GM23248 (cell line): Measurements from ENCODE around the gene RAB30. TPM values are rescaled to one million over a fixed set of nuclear protein-coding genes. Genes with fewer than 3 reads are reported as not detected.
A peak's percentile ranks its signal among the peaks of the same experiment; 100 is the strongest.

Source experiments
- DNase-seq: peaks from one replicate; pipeline ENCODE4 v3.0.0-alpha.2; 2015
- H2AFZ ChIP-seq: fragments of 200-600 bp; sonication (generic); 2 replicates; pipeline ENCODE4 v1.6.1; 2016; ENCODE audit warnings: antibody characterized with exemption
- H3F3A ChIP-seq: fragments of 200-600 bp; sonication (generic); 2 replicates; pipeline ENCODE4 v1.6.1; 2016; ENCODE audit warnings: mild to moderate bottlenecking, antibody characterized with exemption, mixed run types; ENCODE audit not compliant: insufficient read depth
- H3K27ac ChIP-seq: fragments of 200-600 bp; sonication (generic); 2 replicates; pipeline ENCODE4 v1.5.1; 2016; ENCODE audit warnings: mild to moderate bottlenecking
- H3K27me3 ChIP-seq: fragments of 200-600 bp; sonication (generic); replicated peaks from 2 replicates; pipeline ENCODE4 v1.6.1; 2016; ENCODE audit warnings: mild to moderate bottlenecking; ENCODE audit not compliant: insufficient read depth
- H3K36me3 ChIP-seq: fragments of 200-600 bp; sonication (generic); 2 replicates; pipeline ENCODE4 v1.6.1; 2016; ENCODE audit warnings: low read depth, mild to moderate bottlenecking
- H3K4me1 ChIP-seq: fragments of 200-600 bp; sonication (generic); 2 replicates; pipeline ENCODE4 v1.6.1; 2016; ENCODE audit warnings: mild to moderate bottlenecking; ENCODE audit not compliant: insufficient read depth
- H3K4me2 ChIP-seq: fragments of 200-600 bp; sonication (generic); one replicate; pipeline ENCODE4 v1.6.1; 2016; ENCODE audit warnings: mild to moderate bottlenecking; ENCODE audit not compliant: unreplicated experiment
- H3K4me3 ChIP-seq: fragments of 200-600 bp; sonication (generic); 2 replicates; pipeline ENCODE4 v1.5.1; 2016; ENCODE audit warnings: mild to moderate bottlenecking
- H3K79me2 ChIP-seq: fragments of 200-600 bp; sonication (generic); 2 replicates; pipeline ENCODE4 v1.6.1; 2016; ENCODE audit warnings: mild to moderate bottlenecking; ENCODE audit not compliant: insufficient read depth
- H3K9ac ChIP-seq: fragments of 200-600 bp; sonication (generic); 2 replicates; pipeline ENCODE4 v1.6.1; 2016; ENCODE audit warnings: mild to moderate bottlenecking
- H3K9me2 ChIP-seq: fragments of 200-600 bp; sonication (generic); 2 replicates; pipeline ENCODE4 v1.6.1; 2016; ENCODE audit warnings: mixed run types, mild to moderate bottlenecking, moderate library complexity; ENCODE audit not compliant: insufficient read depth
- H3K9me3 ChIP-seq: fragments of 200-600 bp; sonication (generic); one replicate; pipeline ENCODE4 v1.6.1; 2017; ENCODE audit warnings: low read depth
- H4K20me1 ChIP-seq: fragments of 200-600 bp; sonication (generic); 2 replicates; pipeline ENCODE4 v1.6.0; 2016; ENCODE audit not compliant: insufficient read depth
- EZH2 ChIP-seq: fragments of 200-600 bp; sonication (generic); IDR thresholded peaks from 2 replicates; pipeline ENCODE4 v1.6.1; 2018; ENCODE audit warnings: antibody characterized with exemption, mild to moderate bottlenecking; ENCODE audit not compliant: insufficient read depth, poor library complexity, severe bottlenecking
- EZH2phosphoT487 ChIP-seq: fragments of 200-600 bp; sonication (generic); IDR thresholded peaks from 2 replicates; pipeline ENCODE4 v1.6.1; 2018; ENCODE audit warnings: antibody characterized with exemption, moderate library complexity, mild to moderate bottlenecking, low read depth; ENCODE audit not compliant: insufficient read depth
- WGBS, 2 experiments: methylation state at CpG; one replicate each; pipeline ENCODE4 v1.1.6; 2015 to 2017; ENCODE audit warnings: low lambda C conversion rate in 2 of 2, low coverage in 1 of 2; ENCODE audit errors: missing lambda C conversion rate in 2 of 2; 5-methylcytosine and 5-hydroxymethylcytosine counted together
- in situ Hi-C: fragments of 300-500 bp; cut with MboI; formaldehyde crosslinking; loops from 2 replicates; pipeline ENCODE4 v1.15.0; 2020
- polyA plus RNA-seq: library from polyadenylated mRNA; unstranded; fragments of >200 nt; fragmentation: Nextera tagmentation; extraction: Ambion mirVana; gene quantifications from 2 replicates; pipeline ENCODE4 v1.2.1, GENCODE V29; 2016
- total RNA-seq: library from RNA; depleted of rRNA; stranded (reverse); fragments of >200 nt; shearing (Covaris generic); gene quantifications from 2 replicates; pipeline ENCODE4 v1.2.3, GENCODE V29; 2014

The RAB30 gene
- total and polyA plus RNA-seq, 2 experiments from 2014 or later, result 10.6 to 14.0 TPM

DNA sequence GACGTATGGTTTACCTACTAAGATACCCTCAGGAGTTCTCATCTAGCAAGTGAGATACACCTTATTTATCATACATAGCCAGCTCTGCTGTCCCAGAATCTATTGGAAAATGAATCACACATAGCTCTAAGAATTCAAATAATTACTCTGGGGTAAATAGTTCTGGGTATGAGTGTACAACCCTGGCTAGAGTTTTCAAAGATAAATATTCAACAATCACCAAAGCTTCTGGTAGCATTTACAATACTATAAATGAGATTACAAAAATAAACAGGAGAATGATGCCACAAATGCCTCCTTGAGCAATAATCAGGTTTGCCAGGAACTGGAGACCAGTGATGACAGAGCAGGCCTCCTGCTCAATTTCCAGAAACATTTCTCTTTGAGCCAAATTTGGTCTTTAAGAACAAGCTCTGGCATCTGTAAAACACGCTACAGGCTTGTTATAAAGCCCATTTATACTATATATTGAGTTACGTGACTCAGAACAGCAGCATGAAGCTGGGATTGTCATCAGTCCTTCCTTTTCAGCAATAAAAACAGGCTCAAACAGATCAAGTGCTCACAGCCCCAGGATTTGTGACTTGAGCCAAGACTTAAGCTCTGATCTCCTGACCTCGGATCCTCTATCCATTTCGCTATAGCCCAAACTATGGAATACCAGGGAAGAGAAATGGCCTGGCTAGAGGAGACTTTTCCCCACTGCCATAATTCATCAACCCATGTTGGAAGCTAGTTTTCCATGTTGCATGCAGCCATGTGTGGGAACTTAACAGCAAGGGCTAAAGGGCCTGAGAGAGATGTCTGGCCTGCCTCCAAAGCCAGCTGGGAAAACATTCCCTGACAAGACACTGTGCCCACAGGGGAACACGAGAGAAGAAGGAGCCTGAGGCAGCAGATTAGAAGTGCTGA is 19.7 kb downstream of the RAB30 start:
- peak; percentile 96 for DNase-seq
- H3K4me1 ChIP-seq, result peaks cover 36% of the 10 kb centered on the region
- 2 to 3% methylated on average over 6 of the region's 6 CpGs for WGBS, 2 experiments
- peak overlapping the region; percentile 83 for H3K27ac ChIP-seq
- no peaks in the 10 kb centered on the region for H4K20me1 ChIP-seq
- H3F3A ChIP-seq, result peaks cover 31% of the 10 kb centered on the region
- H3K9me3 ChIP-seq, result no peaks in the 10 kb centered on the region
- no peaks in the 10 kb centered on the region for H3K36me3 ChIP-seq
- 0 out of 2 replicates have a peak overlapping the region, but pooled peaks have one; percentile 1 for H3K4me3 ChIP-seq
- H3K9ac ChIP-seq, result peak overlapping the region; percentile 49
- peaks cover 69% of the 10 kb centered on the region for H3K79me2 ChIP-seq
- in situ Hi-C loops, result no loop called here
- H3K27me3 ChIP-seq, result no peaks in the 10 kb centered on the region
- H3K9me2 ChIP-seq, result no peaks in the 10 kb centered on the region
- TF ChIP-seq EZH2, result no peak
- peak; percentile 94 for TF ChIP-seq EZH2phosphoT487
- peak overlapping the region; percentile 41 for H3K4me2 ChIP-seq
- H2AFZ ChIP-seq, result no peak overlapping the region

DNA sequence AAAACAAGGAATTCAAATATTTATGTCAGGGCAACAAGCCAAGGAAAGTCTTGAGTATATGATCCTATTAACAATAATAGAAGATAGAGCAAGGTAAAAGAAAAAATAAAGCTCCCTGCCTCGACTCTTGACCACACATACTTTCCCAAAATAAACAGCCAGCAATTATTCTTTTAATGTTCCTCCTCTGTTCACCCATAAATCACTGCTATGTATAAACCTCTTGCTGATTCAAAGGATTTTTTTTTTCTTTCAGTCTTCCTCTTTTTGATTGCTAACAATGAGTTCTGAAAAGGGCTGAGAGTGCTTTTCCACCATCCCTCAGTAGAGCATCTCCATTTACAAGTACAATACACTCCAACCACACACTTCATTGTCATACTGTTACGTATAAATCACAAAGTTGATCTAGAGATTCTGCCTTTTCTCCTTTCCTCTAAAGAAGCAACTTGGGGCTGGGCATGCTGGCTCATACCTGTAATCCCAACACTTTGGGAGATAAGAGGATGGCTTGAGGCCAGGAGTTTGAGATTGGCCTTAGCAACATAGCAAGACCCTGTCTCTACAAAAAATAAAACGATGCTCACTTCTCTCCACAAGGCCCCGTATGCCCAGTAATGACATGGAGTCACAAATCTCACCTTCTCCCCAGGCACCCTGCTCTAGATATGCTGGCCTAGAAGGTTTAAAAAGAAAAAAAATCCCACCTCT is 24.0 kb downstream of the RAB30 start:
- TF ChIP-seq EZH2, result no peak
- Histone ChIP-seq H2AFZ (no peak overlapping the region), H3K9me2 (no peaks in the 10 kb centered on the region), H3F3A (peaks cover 27% of the 10 kb centered on the region), H3K4me2 (peak overlapping the region; percentile 10), H4K20me1 (no peaks in the 10 kb centered on the region), H3K79me2 (peaks cover 67% of the 10 kb centered on the region), H3K4me1 (peaks cover 56% of the 10 kb centered on the region), H3K27ac (no peak overlapping the region), H3K9ac (no peak overlapping the region), H3K27me3 (no peaks in the 10 kb centered on the region), H3K9me3 (no peaks in the 10 kb centered on the region), H3K36me3 (no peaks in the 10 kb centered on the region), H3K4me3 (no peak overlapping the region)
- 80 to 84% methylated on average over 4 of the region's 4 CpGs for WGBS, 2 experiments
- in situ Hi-C loops, result no loop called here
- no peak for DNase-seq

DNA sequence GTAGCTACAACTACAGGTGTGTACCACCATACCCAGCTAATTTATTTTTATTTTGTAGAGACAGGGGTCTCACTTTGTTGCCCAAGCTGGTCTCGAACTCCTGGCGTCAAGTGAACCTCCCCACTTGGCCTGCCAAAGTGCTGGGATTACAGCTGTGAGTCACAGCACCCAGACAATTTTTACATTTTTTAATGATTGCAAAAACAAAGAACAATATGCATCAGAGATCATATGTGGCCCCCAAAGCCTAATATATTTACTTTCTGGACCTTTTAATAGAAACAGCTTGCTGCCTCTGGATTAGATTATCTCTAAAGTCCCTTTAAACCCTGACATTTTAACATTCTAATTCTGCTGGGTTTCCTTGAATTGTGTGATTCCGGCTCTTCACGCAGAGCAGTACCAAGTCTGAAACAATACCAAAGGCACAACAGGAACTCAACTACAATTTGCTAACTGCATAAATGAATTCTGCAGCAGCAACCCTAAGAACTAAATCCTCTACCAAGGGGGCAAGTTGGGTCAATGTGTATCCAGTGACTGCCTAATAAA is 25.0 kb downstream of the RAB30 start:
- peaks cover 77% of the 10 kb centered on the region for H3K79me2 ChIP-seq
- no peak for TF ChIP-seq EZH2phosphoT487
- no peak for TF ChIP-seq EZH2
- no peak overlapping the region for H3K27ac ChIP-seq
- H3K4me3 ChIP-seq, result no peak overlapping the region
- no peaks in the 10 kb centered on the region for H3K36me3 ChIP-seq
- H3K9me3 ChIP-seq, result no peaks in the 10 kb centered on the region
- peak; percentile 38 for DNase-seq
- H4K20me1 ChIP-seq, result no peaks in the 10 kb centered on the region
- no peak overlapping the region for H3K9ac ChIP-seq
- 76% methylated on average over 4 of the region's 4 CpGs for WGBS, 2 experiments
- peaks cover 20% of the 10 kb centered on the region for H3F3A ChIP-seq
- H3K4me2 ChIP-seq, result no peak overlapping the region
- H2AFZ ChIP-seq, result no peak overlapping the region
- in situ Hi-C loops, result no loop called here
- no peaks in the 10 kb centered on the region for H3K9me2 ChIP-seq
- H3K4me1 ChIP-seq, result peaks cover 53% of the 10 kb centered on the region
- H3K27me3 ChIP-seq, result no peaks in the 10 kb centered on the region

DNA sequence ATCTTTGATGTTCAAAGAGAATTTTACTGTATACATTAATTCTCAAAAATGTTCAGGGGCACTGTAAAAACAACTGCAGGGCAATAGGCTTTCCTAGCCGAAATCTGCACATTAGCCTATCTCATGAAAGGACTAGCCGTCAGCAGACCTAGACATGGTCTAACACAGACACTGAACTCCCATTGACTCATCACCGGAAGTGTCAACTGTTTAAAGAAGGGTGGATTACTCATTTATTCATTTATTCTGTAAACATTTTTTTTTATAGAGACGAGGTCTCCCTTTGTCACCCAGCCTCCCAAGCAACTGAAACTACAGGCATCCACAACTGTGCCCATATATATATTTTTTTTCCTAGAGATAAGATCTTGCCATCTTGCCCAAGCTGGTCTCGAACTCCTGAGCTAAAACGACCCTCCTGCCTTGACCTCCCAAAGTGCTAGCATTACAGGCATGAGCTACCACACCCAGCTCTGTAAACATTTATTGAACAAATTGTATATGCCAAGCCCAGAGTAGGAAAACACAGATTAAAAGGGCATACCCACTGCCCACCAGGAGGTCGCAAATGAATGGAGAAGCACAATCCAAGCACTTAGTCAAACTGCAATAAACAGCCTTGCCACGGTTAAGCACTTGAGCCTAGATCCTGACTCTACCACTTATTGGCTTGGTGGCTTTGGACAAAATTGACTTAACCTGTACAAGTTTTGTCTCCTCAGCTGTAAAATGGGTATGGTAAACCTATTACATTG is 26.6 kb downstream of the RAB30 start:
- in situ Hi-C loops, result no loop called here
- Histone ChIP-seq H3K4me1 (peaks cover 42% of the 10 kb centered on the region), H4K20me1 (no peaks in the 10 kb centered on the region), H3K4me3 (0 out of 2 replicates have a peak overlapping the region, but pooled peaks have one; percentile 17), H3K9me3 (no peaks in the 10 kb centered on the region), H2AFZ (no peak overlapping the region), H3K4me2 (peak overlapping the region; percentile 65), H3F3A (peaks cover 8% of the 10 kb centered on the region; the same call in 1 of the 2 replicates), H3K27me3 (no peaks in the 10 kb centered on the region), H3K9ac (no peak overlapping the region), H3K36me3 (no peaks in the 10 kb centered on the region), H3K27ac (peak overlapping the region; percentile 29), H3K9me2 (no peaks in the 10 kb centered on the region), H3K79me2 (peaks cover 86% of the 10 kb centered on the region)
- DNase-seq, result peak; percentile 92
- 39 to 46% methylated on average over 8 of the region's 8 CpGs for WGBS, 2 experiments
- TF ChIP-seq EZH2 (no peak), EZH2phosphoT487 (no peak)
